SK-N-SH (cell line): ENCODE data around the gene LRIG1. TPM values are rescaled to one million over a fixed set of nuclear protein-coding genes. Genes with fewer than 3 reads are reported as not detected.

Experiments used
- CTCF ChIA-PET: fragments of 300-600, 350-600 bp; formaldehyde crosslinking; extraction: SDS; loops from one replicate; lab custom pipeline; 2021; lab: Yijun Ruan, JAX
- POLR2A ChIA-PET: fragments of 350-600 bp; sonication (Branson Sonifier 250); formaldehyde crosslinking; extraction: SDS; loops from one replicate; lab custom pipeline; 2020; ENCODE audit warnings: antibody characterized with exemption, inconsistent platforms; lab: Yijun Ruan, JAX
- DNase-seq: peaks from one replicate; pipeline ENCODE4 v3.0.0; 2012
- H2AFZ ChIP-seq: fragments of 200-600 bp; sonication (generic); 2 replicates; pipeline ENCODE4 v1.8.1; 2016; ENCODE audit warnings: antibody characterized with exemption, mild to moderate bottlenecking, low read depth
- H3F3A ChIP-seq: fragments of 200-600 bp; sonication (generic); replicated peaks from 2 replicates; pipeline ENCODE3; 2016; ENCODE audit warnings: antibody characterized with exemption, mild to moderate bottlenecking; ENCODE audit not compliant: insufficient read depth
- H3K27ac ChIP-seq, 2 experiments: fragments of 200-500 bp in 1 of 2; fragments of 200-600 bp in 1 of 2; sonication (Bioruptor generic) in 1 of 2; sonication (generic), shearing (Covaris generic) in 1 of 2; 2 replicates each; pipeline versions ENCODE4 v1.5.1 to v1.6.1; 2014 to 2016; ENCODE audit warnings: low read depth in 2 of 2, inconsistent platforms in 1 of 2, low read length in 1 of 2, mild to moderate bottlenecking in 1 of 2, mixed read lengths in 1 of 2
- H3K27me3 ChIP-seq: fragments of 200-600 bp; sonication (generic), shearing (Covaris generic); 2 replicates; pipeline ENCODE4 v1.6.1; 2016; ENCODE audit warnings: mixed run types; ENCODE audit not compliant: insufficient read depth
- H3K36me3 ChIP-seq, 2 experiments: fragments of 200-500 bp in 1 of 2; fragments of 200-600 bp in 1 of 2; sonication (Bioruptor generic) in 1 of 2; sonication (generic) in 1 of 2; replicated peaks in 1 of 2; 2 replicates each; pipeline versions ENCODE3 to v1.5.1; 2014 to 2016; ENCODE audit warnings: low read length in 1 of 2, mild to moderate bottlenecking in 1 of 2; ENCODE audit not compliant: insufficient read depth in 2 of 2, control insufficient read depth in 1 of 2
- H3K4me1 ChIP-seq, 2 experiments: fragments of 200-500 bp in 1 of 2; fragments of 200-600 bp in 1 of 2; sonication (Bioruptor generic) in 1 of 2; sonication (generic), shearing (Covaris generic) in 1 of 2; 2 replicates each; pipeline versions ENCODE4 v1.5.1 to v1.6.1; 2014 to 2016; ENCODE audit warnings: low read depth in 1 of 2, low read length in 1 of 2, mixed run types in 1 of 2; ENCODE audit not compliant: insufficient read depth in 2 of 2, control insufficient read depth in 1 of 2
- H3K4me2 ChIP-seq: fragments of 200-600 bp; sonication (generic), shearing (Covaris generic); 2 replicates; pipeline ENCODE4 v1.6.1; 2017; ENCODE audit warnings: mixed run types
- H3K4me3 ChIP-seq, 2 experiments: fragments of 200-500 bp in 1 of 2; fragments of 200-600 bp in 1 of 2; sonication (Bioruptor generic) in 1 of 2; sonication (generic), shearing (Covaris generic) in 1 of 2; 2 replicates each; pipeline versions ENCODE4 v1.5.1 to v1.8.1; 2014 to 2016; ENCODE audit warnings: low read depth in 2 of 2, inconsistent platforms in 1 of 2, low read length in 1 of 2, mild to moderate bottlenecking in 1 of 2, mixed read lengths in 1 of 2, moderate library complexity in 1 of 2
- H3K79me2 ChIP-seq: fragments of 200-600 bp; sonication (generic); 2 replicates; pipeline ENCODE4 v1.8.1; 2017; ENCODE audit warnings: mild to moderate bottlenecking; ENCODE audit not compliant: insufficient read depth
- H3K9ac ChIP-seq: fragments of 200-600 bp; sonication (generic); 2 replicates; pipeline ENCODE4 v1.6.1; 2017; ENCODE audit warnings: mixed run types
- H3K9me2 ChIP-seq: fragments of 200-600 bp; sonication (generic); 2 replicates; pipeline ENCODE4 v1.6.1; 2017; ENCODE audit warnings: mixed run types
- H3K9me3 ChIP-seq: fragments of 200-600 bp; sonication (generic); 2 replicates; pipeline ENCODE4 v1.6.1; 2017; ENCODE audit warnings: mixed run types, mild to moderate bottlenecking, moderate library complexity
- H4K20me1 ChIP-seq: fragments of 200-600 bp; sonication (generic); 2 replicates; pipeline ENCODE4 v1.6.1; 2017; ENCODE audit warnings: mild to moderate bottlenecking, mixed run types; ENCODE audit not compliant: insufficient read depth
- EZH2phosphoT487 ChIP-seq: fragments of 200-600 bp; sonication (generic); IDR thresholded peaks from 2 replicates; pipeline ENCODE4 v1.6.1; 2017; ENCODE audit warnings: low read depth, mixed run types, mild to moderate bottlenecking, antibody characterized with exemption, moderate library complexity, borderline replicate concordance
- FOSL2 ChIP-seq: IDR thresholded peaks from 2 replicates; pipeline ENCODE4 v1.4.0; 2012; ENCODE audit warnings: low read depth, mild to moderate bottlenecking, moderate library complexity, borderline replicate concordance
- FOXJ3 ChIP-seq: sonication (generic); formaldehyde crosslinking; IDR thresholded peaks from 2 replicates; pipeline ENCODE4 v1.5.1; 2020; ENCODE audit warnings: mild to moderate bottlenecking, missing genetic modification reagents
- JUND ChIP-seq: IDR thresholded peaks from 2 replicates; pipeline ENCODE4 v1.4.0; 2012
- MAX ChIP-seq: IDR thresholded peaks from 2 replicates; pipeline ENCODE4 v1.4.0; 2012; ENCODE audit warnings: low read depth
- MXI1 ChIP-seq: IDR thresholded peaks from 2 replicates; pipeline ENCODE4 v1.6.1; 2012; ENCODE audit warnings: mild to moderate bottlenecking, low read depth, low read length, improper control_type of control experiment
- NFIC ChIP-seq: IDR thresholded peaks from 2 replicates; pipeline ENCODE4 v1.4.0; 2012; ENCODE audit warnings: borderline replicate concordance
- RAD21 ChIP-seq: IDR thresholded peaks from 2 replicates; pipeline ENCODE4 v1.6.1; 2012; ENCODE audit warnings: mild to moderate bottlenecking, low read length
- TAF1 ChIP-seq: IDR thresholded peaks from 2 replicates; pipeline ENCODE4 v1.6.1; 2012; ENCODE audit warnings: low read depth, mild to moderate bottlenecking, low read length, moderate library complexity, borderline replicate concordance
- TCF12 ChIP-seq: IDR thresholded peaks from 2 replicates; pipeline ENCODE4 v1.4.0; 2012
- YY1 ChIP-seq: IDR thresholded peaks from 2 replicates; pipeline ENCODE4 v1.4.0; 2012; ENCODE audit warnings: low read depth, mild to moderate bottlenecking
- ZBTB33 ChIP-seq: IDR thresholded peaks from 2 replicates; pipeline ENCODE4 v1.4.0; 2012; ENCODE audit warnings: low read depth, borderline replicate concordance
- WGBS: methylation state at CpG from one replicate; pipeline ENCODE4 v1.1.6; 2017; ENCODE audit warnings: low lambda C conversion rate; 5-methylcytosine and 5-hydroxymethylcytosine counted together
- polyA plus RNA-seq, 3 experiments: library from polyadenylated mRNA; depleted of rRNA; stranded (reverse); fragments of >200 nt; gene quantifications; 2 replicates each; pipeline ENCODE4 v1.2.3, GENCODE V29; 2012
- TF ChIP-seq, protein P1 (sequence below): fragments of 150-350 bp; IDR thresholded peaks from 2 replicates; pipeline ENCODE4 v1.6.1; 2017; ENCODE audit warnings: antibody characterized with exemption, low read length, low read depth, borderline replicate concordance

LRIG1 gene
- polyA plus RNA-seq, 1 of the 3 experiments (the other 2 are of a cell fraction): 1.7 TPM

- Histone ChIP-seq H3F3A (no peaks in the 10 kb centered on the region), H3K36me3 (no peaks in the 10 kb centered on the region), H3K4me3 (no peak overlapping the region), H3K9ac (no peak overlapping the region), H3K9me2 (no peaks in the 10 kb centered on the region), H3K27ac (no peak overlapping the region), H2AFZ (no peak overlapping the region), H4K20me1 (no peaks in the 10 kb centered on the region), H3K4me1 (no peaks in the 10 kb centered on the region), H3K9me3 (no peaks in the 10 kb centered on the region)
- POLR2A ChIA-PET: no interaction called here
- no peak for DNase-seq
- no peak for TF ChIP-seq TAF1
- no peak for TF ChIP-seq ZBTB33
- no peak for TF ChIP-seq TCF12
- TF ChIP-seq EZH2phosphoT487: no peak
- TF ChIP-seq, all 33 proteins: peak for 0
- WGBS: 53% methylated on average over 2 of the region's 2 CpGs
- CTCF ChIA-PET: no interaction called here
- no peaks in the 10 kb centered on the region for H3K27me3 ChIP-seq
- no peak overlapping the region for H3K4me2 ChIP-seq
- H3K79me2 ChIP-seq: no peaks in the 10 kb centered on the region
Measured at GRCh38 chr3:66520724-66521123, 19.9 kb upstream of the LRIG1 start.

GRCh38 chr3:66518644-66519043 is 17.8 kb upstream of the LRIG1 start:
- no peaks in the 10 kb centered on the region for H3F3A ChIP-seq
- TF ChIP-seq MAX (no peak), MXI1 (no peak), FOXJ3 (no peak), NFIC (no peak), JUND (no peak), TAF1 (no peak), RAD21 (no peak), YY1 (no peak), FOSL2 (no peak), ZBTB33 (no peak)
- TF ChIP-seq, protein P1, sequence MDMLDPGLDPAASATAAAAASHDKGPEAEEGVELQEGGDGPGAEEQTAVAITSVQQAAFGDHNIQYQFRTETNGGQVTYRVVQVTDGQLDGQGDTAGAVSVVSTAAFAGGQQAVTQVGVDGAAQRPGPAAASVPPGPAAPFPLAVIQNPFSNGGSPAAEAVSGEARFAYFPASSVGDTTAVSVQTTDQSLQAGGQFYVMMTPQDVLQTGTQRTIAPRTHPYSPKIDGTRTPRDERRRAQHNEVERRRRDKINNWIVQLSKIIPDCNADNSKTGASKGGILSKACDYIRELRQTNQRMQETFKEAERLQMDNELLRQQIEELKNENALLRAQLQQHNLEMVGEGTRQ: no peak
- TF ChIP-seq, all 33 proteins: peak for 0
- Histone ChIP-seq H4K20me1 (no peaks in the 10 kb centered on the region), H3K4me2 (no peak overlapping the region), H3K9me3 (no peaks in the 10 kb centered on the region), H3K27me3 (no peaks in the 10 kb centered on the region), H3K9me2 (no peaks in the 10 kb centered on the region), H3K27ac (no peak overlapping the region), H3K36me3 (no peaks in the 10 kb centered on the region), H3K4me3 (no peak overlapping the region), H3K79me2 (no peaks in the 10 kb centered on the region), H3K9ac (no peak overlapping the region), H3K4me1 (no peaks in the 10 kb centered on the region), H2AFZ (no peak overlapping the region)
- 47% methylated on average over 3 of the region's 4 CpGs for WGBS
- ChIA-PET CTCF (interaction anchor here (1.0 to 1.7 kb wide), 2 partner anchors 26 to 453 kb away, joined by 3 read pairs; no protein-coding TSS in a partner anchor), POLR2A (no interaction called here)
- DNase-seq: no peak
